K562 (cell line): Measurements from ENCODE around the gene APOC1. TPM values are rescaled to one million over a fixed set of nuclear protein-coding genes. Genes with fewer than 3 reads are reported as not detected.

Source experiments
- CCAR2 ChIP-seq: fragments of 200-400 bp; formaldehyde crosslinking; IDR thresholded peaks from 2 replicates; pipeline ENCODE4 v1.6.1; 2017; ENCODE audit warnings: mild to moderate bottlenecking, low read depth, low read length
- GABPB1 ChIP-seq: sonication (generic); formaldehyde crosslinking; IDR thresholded peaks from 2 replicates; pipeline ENCODE4 v1.8.0; 2022; ENCODE audit warnings: mild to moderate bottlenecking, missing genetic modification reagents
- GTF2F1 ChIP-seq: IDR thresholded peaks from 2 replicates; pipeline ENCODE4 v1.6.1; 2011; ENCODE audit warnings: low read depth, low read length, improper control_type of control experiment
- HDGF ChIP-seq: fragments of 450-650 bp; IDR thresholded peaks from 2 replicates; pipeline ENCODE4 v1.6.1; 2016
- MEF2D ChIP-seq: conservative IDR thresholded peaks from 2 replicates; pipeline ENCODE4 v1.6.1; 2016; ENCODE audit warnings: low read depth, missing genetic modification characterization, missing compliant biosample characterization
- MEIS2 ChIP-seq: fragments of 450-650 bp; IDR thresholded peaks from 2 replicates; pipeline ENCODE4 v1.6.1; 2014; ENCODE audit warnings: mild to moderate bottlenecking; ENCODE audit not compliant: partially characterized antibody
- NCOR1 ChIP-seq: fragments of 450-650 bp; IDR thresholded peaks from 2 replicates; pipeline ENCODE4 v1.6.1; 2016; ENCODE audit warnings: mild to moderate bottlenecking, moderate library complexity
- NFATC3 ChIP-seq: fragments of 450-650 bp; IDR thresholded peaks from 2 replicates; pipeline ENCODE4 v1.6.1; 2017; ENCODE audit warnings: mild to moderate bottlenecking
- NR0B1 ChIP-seq: fragments of 450-650 bp; IDR thresholded peaks from one replicate; pipeline ENCODE4 v1.6.1; 2018; ENCODE audit warnings: mild to moderate bottlenecking, moderate library complexity; ENCODE audit not compliant: partially characterized antibody
- PHF8 ChIP-seq: fragments of 200-600 bp; sonication (generic); IDR thresholded peaks from 2 replicates; pipeline ENCODE4 v1.6.1; 2012; ENCODE audit warnings: mixed run types, mild to moderate bottlenecking, inconsistent platforms, low read length, moderate library complexity, borderline replicate concordance
- PTBP1 ChIP-seq: fragments of 200-400 bp; formaldehyde crosslinking; IDR thresholded peaks from 2 replicates; pipeline ENCODE4 v1.6.1; 2017; ENCODE audit warnings: low read depth, low read length
- RBM14 ChIP-seq: fragments of 200-400 bp; formaldehyde crosslinking; IDR thresholded peaks from 2 replicates; pipeline ENCODE4 v1.6.1; 2018; ENCODE audit warnings: low read depth, mild to moderate bottlenecking, low read length, moderate library complexity, borderline replicate concordance; ENCODE audit not compliant: insufficient read depth
- TRIM24 ChIP-seq, 2 experiments: fragments of 450-650 bp; IDR thresholded peaks; 2 replicates each; pipeline ENCODE4 v1.6.1; 2016
- TRIM25 ChIP-seq: fragments of 450-650 bp; IDR thresholded peaks from 2 replicates; pipeline ENCODE4 v1.7.0; 2016; ENCODE audit warnings: borderline replicate concordance
- TSC22D4 ChIP-seq: fragments of 450-650 bp; IDR thresholded peaks from 2 replicates; pipeline ENCODE4 v1.6.1; 2016; ENCODE audit warnings: missing genetic modification characterization, missing biosample characterization, control low read depth
- VEZF1 ChIP-seq: fragments of 200-800 bp; sonication (Bioruptor generic); IDR thresholded peaks from 2 replicates; pipeline ENCODE4 v1.6.1; 2017; ENCODE audit warnings: missing genetic modification characterization, missing compliant biosample characterization
- ZNF398 ChIP-seq: fragments of 250-450 bp; sonication (Bioruptor Pico); IDR thresholded peaks from 2 replicates; pipeline ENCODE4 v1.8.0; 2021; ENCODE audit warnings: moderate library complexity, mild to moderate bottlenecking, inconsistent platforms
- ZNF592 ChIP-seq: fragments of 450-650 bp; IDR thresholded peaks from 2 replicates; pipeline ENCODE4 v1.6.1; 2017; ENCODE audit warnings: antibody characterized with exemption, mild to moderate bottlenecking
- polyA plus RNA-seq, 8 experiments: library from polyadenylated mRNA; depleted of rRNA in 4 of 8; stranded (reverse) in 5 of 8; unstranded in 3 of 8; fragments of >200 nt; fragmentation: Nextera tagmentation in 2 of 8; fragmentation: Illumina TruSeq in 1 of 8; extraction: Ambion mirVana in 2 of 8; extraction: Trizol in 1 of 8; gene quantifications; 2 replicates each; pipeline versions ENCODE4 v1.2.1 to v1.2.3, GENCODE V29; 2011 to 2014; ENCODE audit warnings: inconsistent platforms in 1 of 8, missing spikeins in 1 of 8
- total RNA-seq, 7 experiments: library from RNA; depleted of rRNA in 6 of 7; stranded (reverse); fragments of >200 nt in 6 of 7; fragmentation: Illumina TruSeq in 2 of 7; extraction: Trizol in 2 of 7; gene quantifications; 2 replicates each; pipeline versions ENCODE4 v1.2.1 to v1.2.3, GENCODE V29; 2011 to 2021; ENCODE audit warnings: low replicate concordance in 1 of 7

Gene APOC1
- total and polyA plus RNA-seq, 9 of the 15 experiments (the other 6 are each of a cell fraction or from before 2014, with no cell fraction given), result 115 to 408 (median 220) TPM

GRCh38 chr19:44889830-44890365, 24.5 kb upstream of the APOC1 start (continued):
- TF ChIP-seq TSC22D4 (tag) (no peak), TRIM24 (IDR thresholded peaks at IDR 0.05) (no peak), TRIM25 (no peak), NR0B1 (no peak), VEZF1 (CRISPR knock-in tag) (no peak), NFATC3 (0 out of 2 replicates have a peak, but pooled peaks have one; percentile 50), ZNF398 (CRISPR knock-in tag) (no peak), NCOR1 (0 out of 2 replicates have a peak, but pooled peaks have one; percentile 23), CCAR2 (no peak), ZNF592 (peak; percentile 73; the same call in 1 of the 2 replicates), PTBP1 (no peak), GTF2F1 (no peak), MEF2D (tag) (no peak), MEIS2 (no peak), RBM14 (no peak), HDGF (no peak), GABPB1 (CRISPR knock-in tag) (no peak), PHF8 (peak; percentile 56; the same call in 1 of the 2 replicates)
